Measurements from ENCODE around the gene KIF2A. TPM values are rescaled to one million over a fixed set of nuclear protein-coding genes. Genes with fewer than 3 reads are reported as not detected.

The KIF2A gene
- total and polyA plus RNA-seq, 2 of the 13 experiments (the other 11 are each of a cell fraction or from before 2014, with no cell fraction given), result 8.5 to 19.2 TPM

DNA sequence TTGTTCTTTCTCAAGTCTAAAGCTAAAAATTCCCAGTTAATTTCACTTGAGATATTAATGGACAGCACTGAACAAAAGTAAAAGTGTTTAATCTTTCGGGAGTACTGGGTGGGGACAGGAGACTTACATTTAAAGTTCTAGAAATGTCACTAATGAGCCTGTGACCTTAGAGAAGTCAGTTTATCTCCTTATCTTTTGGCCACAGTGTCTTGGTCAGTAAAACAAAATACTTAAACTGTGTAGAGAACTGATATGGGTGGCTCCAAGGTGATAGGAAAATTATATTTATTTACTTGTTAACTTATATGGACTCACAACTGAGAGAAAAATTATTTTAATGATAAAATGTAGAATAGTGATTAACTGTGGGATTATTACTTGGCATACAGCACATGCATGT lies 115.4 kb downstream of the KIF2A start (continued):
- TF ChIP-seq, protein P1, sequence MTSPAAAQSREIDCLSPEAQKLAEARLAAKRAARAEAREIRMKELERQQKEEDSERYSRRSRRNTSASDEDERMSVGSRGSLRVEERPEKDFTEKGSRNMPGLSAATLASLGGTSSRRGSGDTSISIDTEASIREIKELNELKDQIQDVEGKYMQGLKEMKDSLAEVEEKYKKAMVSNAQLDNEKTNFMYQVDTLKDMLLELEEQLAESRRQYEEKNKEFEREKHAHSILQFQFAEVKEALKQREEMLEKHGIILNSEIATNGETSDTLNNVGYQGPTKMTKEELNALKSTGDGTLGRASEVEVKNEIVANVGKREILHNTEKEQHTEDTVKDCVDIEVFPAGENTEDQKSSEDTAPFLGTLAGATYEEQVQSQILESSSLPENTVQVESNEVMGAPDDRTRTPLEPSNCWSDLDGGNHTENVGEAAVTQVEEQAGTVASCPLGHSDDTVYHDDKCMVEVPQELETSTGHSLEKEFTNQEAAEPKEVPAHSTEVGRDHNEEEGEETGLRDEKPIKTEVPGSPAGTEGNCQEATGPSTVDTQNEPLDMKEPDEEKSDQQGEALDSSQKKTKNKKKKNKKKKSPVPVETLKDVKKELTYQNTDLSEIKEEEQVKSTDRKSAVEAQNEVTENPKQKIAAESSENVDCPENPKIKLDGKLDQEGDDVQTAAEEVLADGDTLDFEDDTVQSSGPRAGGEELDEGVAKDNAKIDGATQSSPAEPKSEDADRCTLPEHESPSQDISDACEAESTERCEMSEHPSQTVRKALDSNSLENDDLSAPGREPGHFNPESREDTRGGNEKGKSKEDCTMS (CRISPR knock-in tag; conservative IDR thresholded peaks at IDR 0.05), result no peak
- TF ChIP-seq, protein P2, sequence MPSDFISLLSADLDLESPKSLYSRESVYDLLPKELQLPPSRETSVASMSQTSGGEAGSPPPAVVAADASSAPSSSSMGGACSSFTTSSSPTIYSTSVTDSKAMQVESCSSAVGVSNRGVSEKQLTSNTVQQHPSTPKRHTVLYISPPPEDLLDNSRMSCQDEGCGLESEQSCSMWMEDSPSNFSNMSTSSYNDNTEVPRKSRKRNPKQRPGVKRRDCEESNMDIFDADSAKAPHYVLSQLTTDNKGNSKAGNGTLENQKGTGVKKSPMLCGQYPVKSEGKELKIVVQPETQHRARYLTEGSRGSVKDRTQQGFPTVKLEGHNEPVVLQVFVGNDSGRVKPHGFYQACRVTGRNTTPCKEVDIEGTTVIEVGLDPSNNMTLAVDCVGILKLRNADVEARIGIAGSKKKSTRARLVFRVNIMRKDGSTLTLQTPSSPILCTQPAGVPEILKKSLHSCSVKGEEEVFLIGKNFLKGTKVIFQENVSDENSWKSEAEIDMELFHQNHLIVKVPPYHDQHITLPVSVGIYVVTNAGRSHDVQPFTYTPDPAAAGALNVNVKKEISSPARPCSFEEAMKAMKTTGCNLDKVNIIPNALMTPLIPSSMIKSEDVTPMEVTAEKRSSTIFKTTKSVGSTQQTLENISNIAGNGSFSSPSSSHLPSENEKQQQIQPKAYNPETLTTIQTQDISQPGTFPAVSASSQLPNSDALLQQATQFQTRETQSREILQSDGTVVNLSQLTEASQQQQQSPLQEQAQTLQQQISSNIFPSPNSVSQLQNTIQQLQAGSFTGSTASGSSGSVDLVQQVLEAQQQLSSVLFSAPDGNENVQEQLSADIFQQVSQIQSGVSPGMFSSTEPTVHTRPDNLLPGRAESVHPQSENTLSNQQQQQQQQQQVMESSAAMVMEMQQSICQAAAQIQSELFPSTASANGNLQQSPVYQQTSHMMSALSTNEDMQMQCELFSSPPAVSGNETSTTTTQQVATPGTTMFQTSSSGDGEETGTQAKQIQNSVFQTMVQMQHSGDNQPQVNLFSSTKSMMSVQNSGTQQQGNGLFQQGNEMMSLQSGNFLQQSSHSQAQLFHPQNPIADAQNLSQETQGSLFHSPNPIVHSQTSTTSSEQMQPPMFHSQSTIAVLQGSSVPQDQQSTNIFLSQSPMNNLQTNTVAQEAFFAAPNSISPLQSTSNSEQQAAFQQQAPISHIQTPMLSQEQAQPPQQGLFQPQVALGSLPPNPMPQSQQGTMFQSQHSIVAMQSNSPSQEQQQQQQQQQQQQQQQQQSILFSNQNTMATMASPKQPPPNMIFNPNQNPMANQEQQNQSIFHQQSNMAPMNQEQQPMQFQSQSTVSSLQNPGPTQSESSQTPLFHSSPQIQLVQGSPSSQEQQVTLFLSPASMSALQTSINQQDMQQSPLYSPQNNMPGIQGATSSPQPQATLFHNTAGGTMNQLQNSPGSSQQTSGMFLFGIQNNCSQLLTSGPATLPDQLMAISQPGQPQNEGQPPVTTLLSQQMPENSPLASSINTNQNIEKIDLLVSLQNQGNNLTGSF (CRISPR knock-in tag; IDR thresholded peaks at IDR 0.05), result no peak
- TF ChIP-seq ZNF660 (CRISPR knock-in tag; IDR thresholded peaks at IDR 0.05; ENCODE audit: borderline replicate concordance, low read depth) (no peak), ZNF180 (CRISPR knock-in tag; IDR thresholded peaks at IDR 0.05; ENCODE audit: borderline replicate concordance, low read depth) (no peak), GPN1 (CRISPR knock-in tag; IDR thresholded peaks at IDR 0.05; ENCODE audit: borderline replicate concordance) (no peak), KLF16 (CRISPR knock-in tag; IDR thresholded peaks at IDR 0.05) (no peak), SMAD9 (CRISPR knock-in tag; IDR thresholded peaks at IDR 0.05) (no peak), ZNF75D (CRISPR knock-in tag; IDR thresholded peaks at IDR 0.05; ENCODE audit: borderline replicate concordance) (no peak), ARNT2 (CRISPR knock-in tag; IDR thresholded peaks at IDR 0.05; ENCODE audit: low read depth) (no peak), HNRNPK (IDR thresholded peaks at IDR 0.05; ENCODE audit: low read depth, low read length, poor library complexity, severe bottlenecking) (no peak)
